Measurements from ENCODE around the gene ZBTB8A. TPM values are rescaled to one million over a fixed set of nuclear protein-coding genes. Genes with fewer than 3 reads are reported as not detected.

The ZBTB8A gene
- polyA plus RNA-seq, 1 of the 3 experiments (the other 2 are of a cell fraction), result 1.3 TPM

DNA sequence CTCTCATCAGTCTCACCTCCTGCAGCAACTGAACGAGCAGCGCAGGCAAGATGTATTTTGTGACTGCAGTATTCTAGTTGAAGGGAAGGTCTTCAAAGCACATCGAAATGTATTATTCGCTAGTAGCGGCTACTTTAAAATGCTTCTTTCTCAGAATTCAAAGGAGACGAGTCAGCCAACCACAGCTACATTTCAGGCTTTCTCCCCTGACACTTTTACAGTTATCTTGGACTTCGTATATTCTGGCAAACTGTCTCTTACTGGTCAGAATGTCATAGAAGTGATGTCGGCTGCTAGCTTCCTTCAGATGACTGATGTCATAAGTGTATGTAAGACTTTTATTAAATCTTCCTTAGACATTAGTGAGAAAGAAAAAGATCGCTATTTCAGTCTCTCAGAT lies 53.7 kb downstream of the ZBTB8A start:
- H3K9me3 ChIP-seq, result no peaks in the 10 kb centered on the region
- H3K4me2 ChIP-seq, result no peak overlapping the region
- WGBS (ENCODE audit: low lambda C conversion rate), result 94% methylated on average over 9 of the region's 9 CpGs
- H3K27me3 ChIP-seq (ENCODE audit: insufficient read depth), result no peaks in the 10 kb centered on the region
- no peak for DNase-seq
- no peaks in the 10 kb centered on the region for H3K79me2 ChIP-seq (ENCODE audit: insufficient read depth)
- H3K36me3 ChIP-seq (replicated peaks in 1 of 2; ENCODE audit: control insufficient read depth in 1 of 2, insufficient read depth in 2 of 2, low read length in 1 of 2), result peaks cover 6 to 32% of the 10 kb centered on the region in 2 experiments
- H3K4me3 ChIP-seq (ENCODE audit: low read depth in 2 of 2, low read length in 1 of 2), result no peak overlapping the region
- no peak overlapping the region for H3K27ac ChIP-seq (ENCODE audit: low read depth in 2 of 2, low read length in 1 of 2)
- H4K20me1 ChIP-seq (ENCODE audit: insufficient read depth), result no peaks in the 10 kb centered on the region
- TF ChIP-seq RAD21 (IDR thresholded peaks at IDR 0.05; ENCODE audit: low read length) (no peak), NRF1 (IDR thresholded peaks at IDR 0.05; ENCODE audit: low read depth, low read length) (no peak), EP300 (IDR thresholded peaks at IDR 0.05; ENCODE audit: borderline replicate concordance in 1 of 2, low read depth in 1 of 2, low read length in 1 of 2) (no peak), CHD2 (IDR thresholded peaks at IDR 0.05; ENCODE audit: low read length, partially characterized antibody) (no peak), TCF12 (IDR thresholded peaks at IDR 0.05) (no peak), RFX5 (IDR thresholded peaks at IDR 0.05; ENCODE audit: low read length) (no peak), MXI1 (IDR thresholded peaks at IDR 0.05; ENCODE audit: low read depth, low read length) (no peak), SMC3 (IDR thresholded peaks at IDR 0.05; ENCODE audit: low read depth, low read length) (no peak), TEAD4 (IDR thresholded peaks at IDR 0.05; ENCODE audit: borderline replicate concordance, insufficient read depth) (no peak), GABPA (IDR thresholded peaks at IDR 0.05; ENCODE audit: low read depth) (no peak)
- TF ChIP-seq, protein P1, sequence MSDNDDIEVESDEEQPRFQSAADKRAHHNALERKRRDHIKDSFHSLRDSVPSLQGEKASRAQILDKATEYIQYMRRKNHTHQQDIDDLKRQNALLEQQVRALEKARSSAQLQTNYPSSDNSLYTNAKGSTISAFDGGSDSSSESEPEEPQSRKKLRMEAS (IDR thresholded peaks at IDR 0.05; ENCODE audit: low read depth), result no peak
- no peak overlapping the region for H2AFZ ChIP-seq (ENCODE audit: low read depth)
- no peak overlapping the region for H3K9ac ChIP-seq
- H3F3A ChIP-seq (replicated peaks; ENCODE audit: insufficient read depth), result peaks cover 6% of the 10 kb centered on the region
- ChIA-PET POLR2A (no interaction called here), CTCF (no interaction called here)
- H3K9me2 ChIP-seq, result no peaks in the 10 kb centered on the region
- no peaks in the 10 kb centered on the region for H3K4me1 ChIP-seq (ENCODE audit: control insufficient read depth in 1 of 2, insufficient read depth in 2 of 2, low read depth in 1 of 2, low read length in 1 of 2)

DNA sequence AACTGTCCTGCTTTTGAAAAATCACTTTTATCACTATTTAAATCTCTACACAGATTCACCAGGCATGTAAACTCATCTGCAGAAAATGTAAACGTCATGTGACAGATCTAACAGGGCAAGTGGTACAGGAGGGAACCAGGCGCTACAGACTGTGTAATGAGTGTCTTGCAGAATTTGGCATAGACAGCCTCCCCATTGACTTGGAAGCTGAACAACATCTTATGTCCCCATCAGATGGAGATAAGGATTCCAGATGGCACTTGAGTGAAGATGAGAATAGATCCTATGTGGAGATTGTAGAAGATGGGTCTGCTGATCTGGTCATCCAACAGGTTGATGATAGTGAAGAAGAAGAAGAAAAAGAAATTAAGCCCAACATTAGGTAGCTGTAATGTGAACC lies 60.8 kb downstream of the ZBTB8A start:
- no peaks in the 10 kb centered on the region for H3K79me2 ChIP-seq (ENCODE audit: insufficient read depth)
- no peak overlapping the region for H3K9ac ChIP-seq
- H2AFZ ChIP-seq (ENCODE audit: low read depth), result no peak overlapping the region
- CTCF ChIA-PET, result interaction anchor here (0.8 to 1.8 kb wide), 2 partner anchors 9 to 10 kb away, joined by 3 to 4 read pairs; no protein-coding TSS in a partner anchor
- H3K27ac ChIP-seq (ENCODE audit: low read depth in 2 of 2, low read length in 1 of 2), result no peak overlapping the region
- no peak overlapping the region for H3K4me3 ChIP-seq (ENCODE audit: low read depth in 2 of 2, low read length in 1 of 2)
- no peaks in the 10 kb centered on the region for H4K20me1 ChIP-seq (ENCODE audit: insufficient read depth)
- no peaks in the 10 kb centered on the region for H3K9me3 ChIP-seq
- peaks cover 0 to 3% of the 10 kb centered on the region in 2 experiments; a peak in 1 of 4 replicates for H3K4me1 ChIP-seq (ENCODE audit: control insufficient read depth in 1 of 2, insufficient read depth in 2 of 2, low read depth in 1 of 2, low read length in 1 of 2)
- POLR2A ChIA-PET, result interaction anchor here (0.6 kb wide), 1 partner anchor 50 kb away, joined by 4 read pairs; no protein-coding TSS in a partner anchor
- 89% methylated on average over 2 of the region's 2 CpGs for WGBS (ENCODE audit: low lambda C conversion rate)
- no peaks in the 10 kb centered on the region for H3K27me3 ChIP-seq (ENCODE audit: insufficient read depth)
- H3K4me2 ChIP-seq, result no peak overlapping the region
- no peaks in the 10 kb centered on the region for H3K9me2 ChIP-seq
- H3F3A ChIP-seq (replicated peaks; ENCODE audit: insufficient read depth), result no peaks in the 10 kb centered on the region
- peaks cover 3 to 37% of the 10 kb centered on the region in 2 experiments for H3K36me3 ChIP-seq (replicated peaks in 1 of 2; ENCODE audit: control insufficient read depth in 1 of 2, insufficient read depth in 2 of 2, low read length in 1 of 2)
- DNase-seq, result peak; percentile 25
- TF ChIP-seq EP300 (IDR thresholded peaks at IDR 0.05; ENCODE audit: borderline replicate concordance in 1 of 2, low read depth in 1 of 2, low read length in 1 of 2) (no peak), RCOR1 (IDR thresholded peaks at IDR 0.05; ENCODE audit: low read length) (no peak), CHD2 (IDR thresholded peaks at IDR 0.05; ENCODE audit: low read length, partially characterized antibody) (no peak), JUND (IDR thresholded peaks at IDR 0.05) (no peak), NRF1 (IDR thresholded peaks at IDR 0.05; ENCODE audit: low read depth, low read length) (no peak), YY1 (IDR thresholded peaks at IDR 0.05; ENCODE audit: low read depth) (no peak), CTCF (IDR thresholded peaks at IDR 0.05) (no peak), IRF3 (IDR thresholded peaks at IDR 0.05; ENCODE audit: low read depth, low read length) (no peak), GABPA (IDR thresholded peaks at IDR 0.05; ENCODE audit: low read depth) (no peak), POLR2AphosphoS5 (IDR thresholded peaks at IDR 0.05; ENCODE audit: low read depth, low read length) (no peak), RXRA (IDR thresholded peaks at IDR 0.05; ENCODE audit: borderline replicate concordance, low read depth) (no peak), TEAD4 (IDR thresholded peaks at IDR 0.05; ENCODE audit: borderline replicate concordance, insufficient read depth) (no peak), USF2 (IDR thresholded peaks at IDR 0.05; ENCODE audit: borderline replicate concordance, low read depth, low read length) (no peak), FOSL2 (IDR thresholded peaks at IDR 0.05; ENCODE audit: borderline replicate concordance, low read depth) (no peak), RAD21 (IDR thresholded peaks at IDR 0.05; ENCODE audit: low read length) (no peak), TCF12 (IDR thresholded peaks at IDR 0.05) (no peak)
- TF ChIP-seq, protein P2, sequence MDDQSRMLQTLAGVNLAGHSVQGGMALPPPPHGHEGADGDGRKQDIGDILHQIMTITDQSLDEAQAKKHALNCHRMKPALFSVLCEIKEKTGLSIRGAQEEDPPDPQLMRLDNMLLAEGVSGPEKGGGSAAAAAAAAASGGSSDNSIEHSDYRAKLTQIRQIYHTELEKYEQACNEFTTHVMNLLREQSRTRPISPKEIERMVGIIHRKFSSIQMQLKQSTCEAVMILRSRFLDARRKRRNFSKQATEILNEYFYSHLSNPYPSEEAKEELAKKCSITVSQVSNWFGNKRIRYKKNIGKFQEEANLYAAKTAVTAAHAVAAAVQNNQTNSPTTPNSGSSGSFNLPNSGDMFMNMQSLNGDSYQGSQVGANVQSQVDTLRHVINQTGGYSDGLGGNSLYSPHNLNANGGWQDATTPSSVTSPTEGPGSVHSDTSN (IDR thresholded peaks at IDR 0.05), result no peak

Data from SK-N-SH (cell line).